HepG2 (cell line): ENCODE data around the gene CAPN8. TPM values are rescaled to one million over a fixed set of nuclear protein-coding genes. Genes with fewer than 3 reads are reported as not detected.

ENCODE experiments used
- ARID2 ChIP-seq: sonication (generic); formaldehyde crosslinking; IDR thresholded peaks from 2 replicates; pipeline ENCODE4 v1.8.1; 2022; ENCODE audit warnings: mild to moderate bottlenecking, missing genetic modification reagents, borderline replicate concordance
- ATF6 ChIP-seq: sonication (generic); formaldehyde crosslinking; conservative IDR thresholded peaks from 2 replicates; pipeline ENCODE4 v1.4.0; 2020; ENCODE audit warnings: missing genetic modification reagents
- CENPX ChIP-seq: sonication (generic); formaldehyde crosslinking; IDR thresholded peaks from 2 replicates; pipeline ENCODE4 v1.9.0; 2021; ENCODE audit warnings: mild to moderate bottlenecking, missing genetic modification reagents, moderate library complexity
- DNMT3B ChIP-seq: conservative IDR thresholded peaks from 2 replicates; pipeline ENCODE4 v1.6.1; 2016; ENCODE audit warnings: missing biosample characterization, control low read depth
- ELF3 ChIP-seq: IDR thresholded peaks from 2 replicates; pipeline ENCODE4 v1.6.1; 2016; ENCODE audit warnings: missing genetic modification reagents, missing compliant biosample characterization
- HOXA7 ChIP-seq: sonication (generic); formaldehyde crosslinking; IDR thresholded peaks from 2 replicates; pipeline ENCODE4 v1.8.1; 2022; ENCODE audit warnings: mild to moderate bottlenecking, missing genetic modification reagents, moderate library complexity
- NFIB ChIP-seq: sonication (generic); formaldehyde crosslinking; IDR thresholded peaks from 2 replicates; pipeline ENCODE4 v1.9.0; 2021; ENCODE audit warnings: missing genetic modification reagents, mild to moderate bottlenecking, borderline replicate concordance
- NFKB2 ChIP-seq: sonication (generic); formaldehyde crosslinking; IDR thresholded peaks from 2 replicates; pipeline ENCODE4 v1.4.0; 2020; ENCODE audit warnings: missing genetic modification reagents, borderline replicate concordance
- NR2F1 ChIP-seq, 2 experiments: fragments of 450-650 bp in 1 of 2; formaldehyde crosslinking in 1 of 2; IDR thresholded peaks; 2 replicates each; pipeline versions ENCODE4 v1.5.0 to v1.6.1; 2016 to 2020; ENCODE audit warnings: mild to moderate bottlenecking in 1 of 2, missing compliant biosample characterization in 1 of 2, missing genetic modification reagents in 1 of 2, moderate library complexity in 1 of 2
- PAXIP1 ChIP-seq: sonication (generic); formaldehyde crosslinking; conservative IDR thresholded peaks from 2 replicates; pipeline ENCODE4 v1.4.0; 2020; ENCODE audit warnings: mild to moderate bottlenecking, missing genetic modification reagents, moderate library complexity
- PHF8 ChIP-seq: sonication (generic); formaldehyde crosslinking; IDR thresholded peaks from 2 replicates; pipeline ENCODE4 v1.5.0; 2020; ENCODE audit warnings: missing genetic modification reagents
- PITX1 ChIP-seq: sonication (generic); formaldehyde crosslinking; IDR thresholded peaks from 2 replicates; pipeline ENCODE4 v1.5.1; 2020; ENCODE audit warnings: mild to moderate bottlenecking, missing genetic modification reagents
- SNAPC5 ChIP-seq: sonication (generic); formaldehyde crosslinking; IDR thresholded peaks from 2 replicates; pipeline ENCODE4 v1.8.1; 2023; ENCODE audit warnings: mild to moderate bottlenecking, missing genetic modification reagents, borderline replicate concordance
- TBP ChIP-seq: sonication (generic); formaldehyde crosslinking; IDR thresholded peaks from 2 replicates; pipeline ENCODE4 v1.5.0; 2020; ENCODE audit warnings: missing genetic modification reagents
- TCF12 ChIP-seq, 2 experiments: fragments of 450-650 bp in 1 of 2; sonication (generic) in 1 of 2; formaldehyde crosslinking in 1 of 2; IDR thresholded peaks; 2 replicates each; pipeline versions ENCODE4 v1.6.1 to v1.8.0; 2017 to 2022; ENCODE audit warnings: antibody characterized with exemption in 1 of 2, mild to moderate bottlenecking in 1 of 2, missing genetic modification reagents in 1 of 2, moderate library complexity in 1 of 2
- WIZ ChIP-seq: sonication (generic); formaldehyde crosslinking; IDR thresholded peaks from 2 replicates; pipeline ENCODE4 v1.5.1; 2020; ENCODE audit warnings: mild to moderate bottlenecking, missing genetic modification reagents
- ZBTB49 ChIP-seq: sonication (generic); formaldehyde crosslinking; IDR thresholded peaks from 2 replicates; pipeline ENCODE4 v1.4.0; 2020; ENCODE audit warnings: missing genetic modification reagents, borderline replicate concordance
- ZFX ChIP-seq: sonication (generic); formaldehyde crosslinking; IDR thresholded peaks from 2 replicates; pipeline ENCODE4 v1.4.0; 2020; ENCODE audit warnings: mild to moderate bottlenecking, low read depth, missing genetic modification reagents, moderate library complexity
- ZNF589 ChIP-seq: sonication (generic); formaldehyde crosslinking; conservative IDR thresholded peaks from 2 replicates; pipeline ENCODE4 v1.8.0; 2022; ENCODE audit warnings: mild to moderate bottlenecking, moderate library complexity, missing genetic modification reagents
- ZSCAN30 ChIP-seq: sonication (generic); formaldehyde crosslinking; IDR thresholded peaks from 2 replicates; pipeline ENCODE4 v1.5.0; 2020; ENCODE audit warnings: mild to moderate bottlenecking, missing genetic modification reagents
- polyA plus RNA-seq, 8 experiments: library from polyadenylated mRNA; depleted of rRNA in 3 of 8; stranded (reverse) in 7 of 8; unstranded in 1 of 8; fragments of >200 nt; fragmentation: Illumina TruSeq in 4 of 8; extraction: Trizol in 4 of 8; gene quantifications; 2 replicates each; pipeline versions ENCODE4 v1.2.1 to v1.2.3, GENCODE V29; 2011 to 2016; ENCODE audit warnings: low read depth in 4 of 8, missing spikeins in 1 of 8, mixed read lengths in 1 of 8; ENCODE audit not compliant: insufficient read depth in 1 of 8
- total RNA-seq, 5 experiments: library from RNA; depleted of rRNA; stranded (reverse); fragments of >200 nt; fragmentation: Illumina TruSeq; extraction: Trizol; gene quantifications; 2 replicates each; pipeline ENCODE4 v1.2.3, GENCODE V29; 2016; ENCODE audit warnings: low read depth in 1 of 5

The CAPN8 gene
- total and polyA plus RNA-seq, 2 of the 13 experiments (the other 11 are each of a cell fraction or from before 2014, with no cell fraction given) = 0.20 to 0.25 TPM

- TF ChIP-seq ZBTB49 (CRISPR knock-in tag) = no peak
- no peak for TF ChIP-seq TBP
- no peak for TF ChIP-seq ATF6 (CRISPR knock-in tag)
- no peak for TF ChIP-seq NFIB (CRISPR knock-in tag)
- TF ChIP-seq PHF8 (CRISPR knock-in tag) = no peak; the same call in 1 of the 2 replicates
- no peak for TF ChIP-seq CENPX
- peak in 1 of 2 experiments; percentile 35; a peak in 2 of 4 replicates for TF ChIP-seq NR2F1 (CRISPR knock-in tag; IDR thresholded peaks at IDR 0.05)
- no peak for TF ChIP-seq HOXA7 (CRISPR knock-in tag)
- peak; percentile 46 for TF ChIP-seq ZFX (CRISPR knock-in tag)
- TF ChIP-seq SNAPC5 (CRISPR knock-in tag) = no peak
- peak; percentile 90 for TF ChIP-seq PAXIP1 (CRISPR knock-in tag)
- TF ChIP-seq TCF12 (IDR thresholded peaks at IDR 0.05) = no peak
- TF ChIP-seq TCF12 (CRISPR knock-in tag; IDR thresholded peaks at IDR 0.05) = no peak
- no peak for TF ChIP-seq ARID2 (CRISPR knock-in tag)
- TF ChIP-seq WIZ = no peak
- no peak for TF ChIP-seq PITX1 (CRISPR knock-in tag)
- TF ChIP-seq ZNF589 (CRISPR knock-in tag) = no peak
- no peak for TF ChIP-seq DNMT3B (CRISPR knock-in tag)
- peak; percentile 29; the same call in 1 of the 2 replicates for TF ChIP-seq ELF3
- no peak for TF ChIP-seq ZSCAN30
- no peak for TF ChIP-seq NFKB2 (CRISPR knock-in tag)
These were observed 43.2 kb downstream of the CAPN8 start (continued) for GRCh38 chr1:223622132-223622842.
